SU-DHL-6 (cell line): ENCODE data around the gene SPESP1.

ENCODE experiments used
- EZH2phosphoT487 ChIP-seq: fragments of 200-600 bp; sonication (generic), shearing (Covaris generic); conservative IDR thresholded peaks from 2 replicates; pipeline ENCODE4 v1.6.1; 2018; ENCODE audit warnings: mild to moderate bottlenecking, antibody characterized with exemption, low read length, moderate library complexity, mixed read lengths
- TF ChIP-seq, protein P1 (sequence below): fragments of 200-600 bp; sonication (generic); IDR thresholded peaks from one replicate; pipeline ENCODE4 v1.5.1; 2017; ENCODE audit warnings: antibody characterized with exemption, mild to moderate bottlenecking, low read length, moderate library complexity; ENCODE audit not compliant: insufficient read depth, poor library complexity, severe bottlenecking

DNA sequence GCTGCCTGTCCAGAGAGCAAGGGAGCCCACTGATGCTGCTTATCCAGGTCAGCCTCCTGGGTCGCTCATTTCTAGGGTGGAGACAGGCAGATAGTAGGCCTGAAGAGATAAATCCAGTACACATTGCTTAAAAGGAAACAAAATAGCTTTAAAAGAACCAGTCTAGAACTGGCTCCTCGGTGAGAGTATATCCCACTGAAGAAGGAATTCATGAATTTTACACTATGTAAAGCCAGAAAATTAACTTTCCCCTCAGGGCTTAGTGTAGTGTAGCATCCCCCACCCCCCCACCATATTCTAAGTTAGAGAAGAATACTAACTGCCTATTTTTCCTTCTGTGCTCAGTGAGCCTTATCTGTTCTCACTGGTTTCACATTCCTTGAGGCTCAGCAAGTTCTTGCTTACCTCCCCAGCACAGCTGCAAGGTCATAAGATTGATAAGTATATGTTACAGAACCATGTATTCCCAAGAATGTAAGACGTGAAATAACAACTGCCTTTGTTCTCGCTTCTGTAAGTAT is 53.7 kb downstream of the SPESP1 start:
- TF ChIP-seq, protein P1, sequence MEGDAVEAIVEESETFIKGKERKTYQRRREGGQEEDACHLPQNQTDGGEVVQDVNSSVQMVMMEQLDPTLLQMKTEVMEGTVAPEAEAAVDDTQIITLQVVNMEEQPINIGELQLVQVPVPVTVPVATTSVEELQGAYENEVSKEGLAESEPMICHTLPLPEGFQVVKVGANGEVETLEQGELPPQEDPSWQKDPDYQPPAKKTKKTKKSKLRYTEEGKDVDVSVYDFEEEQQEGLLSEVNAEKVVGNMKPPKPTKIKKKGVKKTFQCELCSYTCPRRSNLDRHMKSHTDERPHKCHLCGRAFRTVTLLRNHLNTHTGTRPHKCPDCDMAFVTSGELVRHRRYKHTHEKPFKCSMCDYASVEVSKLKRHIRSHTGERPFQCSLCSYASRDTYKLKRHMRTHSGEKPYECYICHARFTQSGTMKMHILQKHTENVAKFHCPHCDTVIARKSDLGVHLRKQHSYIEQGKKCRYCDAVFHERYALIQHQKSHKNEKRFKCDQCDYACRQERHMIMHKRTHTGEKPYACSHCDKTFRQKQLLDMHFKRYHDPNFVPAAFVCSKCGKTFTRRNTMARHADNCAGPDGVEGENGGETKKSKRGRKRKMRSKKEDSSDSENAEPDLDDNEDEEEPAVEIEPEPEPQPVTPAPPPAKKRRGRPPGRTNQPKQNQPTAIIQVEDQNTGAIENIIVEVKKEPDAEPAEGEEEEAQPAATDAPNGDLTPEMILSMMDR, result no peak
- no peak for TF ChIP-seq EZH2phosphoT487
